D721Med (cell line): ENCODE data around the gene EZH2.

Source experiments
- DNase-seq: peaks from one replicate; pipeline ENCODE4 v3.0.0; 2011; ENCODE audit warnings: low spot score; ENCODE audit not compliant: insufficient read length
- FAIRE-seq: peaks from 2 replicates; lab custom pipeline; 2011; peaks lifted over from hg19 to GRCh38; lab: Jason Lieb, UNC
- CTCF ChIP-seq: IDR thresholded peaks from 2 replicates; pipeline ENCODE4 v1.5.1; 2012; ENCODE audit warnings: mild to moderate bottlenecking, control low read depth; ENCODE audit not compliant: insufficient read depth; ENCODE audit errors: missing control alignments

Gene EZH2

DNA sequence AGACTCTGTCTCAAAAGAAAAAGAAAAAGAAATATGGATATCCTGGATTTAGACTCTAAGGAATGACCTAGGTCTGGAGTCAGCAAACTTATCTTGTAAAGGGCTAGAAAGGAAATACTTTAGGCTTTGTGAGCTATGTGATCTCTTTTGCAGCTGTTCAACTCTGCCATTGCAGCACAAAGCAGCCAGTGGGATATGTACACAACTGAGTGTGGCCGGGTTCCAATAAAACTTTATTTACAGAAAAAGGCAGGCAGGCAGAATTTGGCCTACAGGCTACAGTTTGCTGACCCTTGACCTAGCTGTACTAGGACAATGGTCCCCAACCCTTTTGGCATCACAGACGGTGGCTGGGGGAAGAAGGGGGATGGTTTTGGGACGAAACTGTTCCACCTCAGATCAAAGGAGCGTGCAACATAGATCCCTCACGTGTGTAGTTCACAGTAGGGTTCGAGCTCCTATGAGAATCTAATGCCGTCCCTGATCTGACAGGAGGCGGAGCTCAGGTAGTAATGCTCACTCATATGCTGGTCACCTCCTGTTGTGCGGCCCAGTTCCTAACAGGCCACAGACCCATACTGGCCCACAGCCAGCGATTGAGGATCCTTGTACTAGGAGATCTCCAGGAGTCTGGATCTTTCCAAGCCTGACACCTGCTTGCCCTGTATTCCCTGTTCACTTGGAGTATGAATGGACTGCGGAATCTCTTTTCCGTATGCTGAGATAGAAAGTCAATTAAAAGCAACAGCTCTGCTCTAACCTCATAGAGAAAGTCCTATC lies 122.4 kb downstream of the EZH2 start:
- DNase-seq (no peak), FAIRE-seq (no peak)
- TF ChIP-seq CTCF = no peak
